HCT116 (cell line): ENCODE measurements around the gene TMEM38A. TPM values are rescaled to one million over a fixed set of nuclear protein-coding genes. Genes with fewer than 3 reads are reported as not detected.

Experiments used
- ATAC-seq: fragments of 200-7000 bp; cut with Tn5 transposase; 2 replicates; pipeline ENCODE4 v1.9.1; 2020; ENCODE audit warnings: mild to moderate bottlenecking, moderate library complexity
- BruUV-seq: library from RNA; stranded (reverse); fragments of 400-500 nt; replicated peaks from 2 replicates; lab custom pipeline; 2021; lab: Mats Ljungman, UMichigan
- CTCF ChIA-PET: fragments of 300-600 bp; sonication (Branson Sonifier 250); formaldehyde crosslinking; loops from one replicate; lab custom pipeline; 2021; ENCODE audit warnings: antibody characterized with exemption; lab: Charles Lee
- POLR2A ChIA-PET: fragments of 300-600, 350-600 bp; sonication (Branson Sonifier 250); formaldehyde crosslinking; loops from one replicate; lab custom pipeline; 2021; ENCODE audit warnings: antibody characterized with exemption; lab: Charles Lee
- RAD21 ChIA-PET, 2 experiments: fragments of 300-600 bp; sonication (Branson Sonifier 250); formaldehyde crosslinking; loops; one replicate each; lab custom pipeline; 2023; ENCODE audit warnings: low total read pairs in 2 of 2; ENCODE audit not compliant: uncharacterized antibody in 2 of 2, unreplicated experiment in 2 of 2, low non-redundant PET in 1 of 2; lab: Charles Lee
- DNase-seq: peaks from one replicate; pipeline ENCODE4 v3.0.0-alpha.2; 2010; ENCODE audit warnings: low read depth, low spot score
- H2AFZ ChIP-seq: fragments of 200-600 bp; shearing (Covaris generic), sonication (generic); 2 replicates; pipeline ENCODE4 v1.6.1; 2017; ENCODE audit warnings: low read depth, mixed run types, mixed read lengths, antibody characterized with exemption, low read length; ENCODE audit not compliant: poor library complexity, severe bottlenecking
- H3K27ac ChIP-seq: 2 replicates; pipeline ENCODE4 v1.5.1; 2012; ENCODE audit warnings: low read depth, low read length
- H3K27me3 ChIP-seq: fragments of 200-600 bp; sonication (generic); 2 replicates; pipeline ENCODE4 v1.6.1; 2016; ENCODE audit warnings: mixed run types, low read length, mixed read lengths; ENCODE audit not compliant: insufficient read depth
- H3K36me3 ChIP-seq, 2 experiments: fragments of 200-500 bp in 1 of 2; fragments of 200-600 bp in 1 of 2; sonication (Bioruptor generic) in 1 of 2; sonication (generic) in 1 of 2; 2 replicates each; pipeline versions ENCODE4 v1.5.1 to v1.6.1; 2014 to 2016; ENCODE audit warnings: low read length in 2 of 2, inconsistent platforms in 1 of 2, mixed read lengths in 1 of 2, mixed run types in 1 of 2; ENCODE audit not compliant: insufficient read depth in 2 of 2, control insufficient read depth in 1 of 2
- H3K4me1 ChIP-seq, 2 experiments: fragments of 200-600 bp in 1 of 2; sonication (generic) in 1 of 2; 2 replicates each; pipeline versions ENCODE4 v1.5.1 to v1.6.1; 2012 to 2017; ENCODE audit warnings: low read length in 2 of 2, inconsistent platforms in 1 of 2, mild to moderate bottlenecking in 1 of 2, mixed read lengths in 1 of 2, mixed run types in 1 of 2, moderate library complexity in 1 of 2; ENCODE audit not compliant: insufficient read depth in 2 of 2, control insufficient read depth in 1 of 2
- H3K4me2 ChIP-seq: fragments of 200-600 bp; sonication (generic); 2 replicates; pipeline ENCODE4 v1.6.1; 2017; ENCODE audit warnings: mixed run types, low read length, mixed read lengths
- H3K4me3 ChIP-seq, 2 experiments: fragments of 200-600 bp in 1 of 2; sonication (generic) in 1 of 2; replicated peaks in 1 of 2; 2 replicates each; pipeline ENCODE4 v1.5.1; 2011 to 2016; ENCODE audit warnings: low read length in 2 of 2, control low read depth in 1 of 2, low read depth in 1 of 2, mild to moderate bottlenecking in 1 of 2, mixed read lengths in 1 of 2, mixed run types in 1 of 2
- H3K79me2 ChIP-seq: fragments of 200-600 bp; sonication (generic); 2 replicates; pipeline ENCODE4 v1.6.1; 2017; ENCODE audit warnings: mild to moderate bottlenecking, mixed run types, low read length, moderate library complexity, mixed read lengths; ENCODE audit not compliant: insufficient read depth
- H3K9ac ChIP-seq: fragments of 200-600 bp; sonication (generic); 2 replicates; pipeline ENCODE4 v1.6.1; 2016; ENCODE audit warnings: low read length, mixed read lengths
- H3K9me2 ChIP-seq: fragments of 200-600 bp; sonication (generic), shearing (Covaris generic); 2 replicates; pipeline ENCODE4 v1.6.1; 2017; ENCODE audit warnings: mixed run types, mild to moderate bottlenecking, moderate library complexity; ENCODE audit not compliant: insufficient read depth
- H3K9me3 ChIP-seq, 2 experiments: fragments of 200-500 bp in 1 of 2; fragments of 200-600 bp in 1 of 2; sonication (Bioruptor generic) in 1 of 2; sonication (generic) in 1 of 2; 2 replicates each; pipeline ENCODE4 v1.6.1; 2014 to 2017; ENCODE audit warnings: low read length in 2 of 2, mixed read lengths in 2 of 2, inconsistent platforms in 1 of 2, low read depth in 1 of 2, mild to moderate bottlenecking in 1 of 2, mixed run types in 1 of 2, moderate library complexity in 1 of 2; ENCODE audit not compliant: control insufficient read depth in 1 of 2, insufficient read depth in 1 of 2
- H4K20me1 ChIP-seq: fragments of 200-600 bp; sonication (generic), shearing (Covaris generic); 2 replicates; pipeline ENCODE4 v1.6.1; 2017; ENCODE audit warnings: mixed run types, mild to moderate bottlenecking, moderate library complexity; ENCODE audit not compliant: insufficient read depth
- CBX3 ChIP-seq: IDR thresholded peaks from 2 replicates; pipeline ENCODE4 v1.6.1; 2012; ENCODE audit warnings: low read depth
- CEBPB ChIP-seq: IDR thresholded peaks from 2 replicates; pipeline ENCODE4 v1.6.1; 2012; ENCODE audit warnings: low read depth
- CTCF ChIP-seq, 3 experiments: fragments of 200-600 bp in 1 of 3; sonication (generic) in 1 of 3; IDR thresholded peaks in 2 of 3; conservative IDR thresholded peaks in 1 of 3; 2 replicates each; pipeline ENCODE4 v1.5.1; 2012 to 2017; ENCODE audit warnings: low read depth in 2 of 3, low read length in 2 of 3, antibody characterized with exemption in 1 of 3, borderline replicate concordance in 1 of 3, control low read depth in 1 of 3, mild to moderate bottlenecking in 1 of 3, mixed read lengths in 1 of 3, mixed run types in 1 of 3, moderate library complexity in 1 of 3; ENCODE audit not compliant: insufficient read depth in 1 of 3
- EZH2 ChIP-seq: fragments of 200-600 bp; sonication (generic); IDR thresholded peaks from 2 replicates; pipeline ENCODE4 v1.6.1; 2017; ENCODE audit warnings: antibody characterized with exemption, mixed run types
- EZH2phosphoT487 ChIP-seq: fragments of 200-600 bp; IDR thresholded peaks from 2 replicates; pipeline ENCODE4 v1.6.1; 2018; ENCODE audit warnings: antibody characterized with exemption, borderline replicate concordance
- MAX ChIP-seq: IDR thresholded peaks from 2 replicates; pipeline ENCODE4 v1.6.1; 2012
- POLR2AphosphoS5 ChIP-seq: IDR thresholded peaks from 2 replicates; pipeline ENCODE4 v1.6.1; 2011; ENCODE audit warnings: mild to moderate bottlenecking, low read depth, low read length, moderate library complexity
- SIN3A ChIP-seq: IDR thresholded peaks from 2 replicates; pipeline ENCODE4 v1.6.1; 2012; ENCODE audit warnings: low read depth
- TCF7L2 ChIP-seq: IDR thresholded peaks from 2 replicates; pipeline ENCODE4 v1.7.0; 2011; ENCODE audit warnings: borderline replicate concordance, inconsistent platforms; ENCODE audit not compliant: insufficient read depth, insufficient read length; ENCODE audit errors: extremely low read depth
- ZBTB33 ChIP-seq: IDR thresholded peaks from 2 replicates; pipeline ENCODE4 v1.6.1; 2011; ENCODE audit warnings: mild to moderate bottlenecking, low read length, moderate library complexity; ENCODE audit not compliant: insufficient replicate concordance; ENCODE audit errors: extremely low read depth
- ZFX ChIP-seq: fragments of 450-650 bp; IDR thresholded peaks from 2 replicates; pipeline ENCODE4 v1.6.1; 2017
- ZNF274 ChIP-seq: fragments of 200-500 bp; sonication (Bioruptor generic); IDR thresholded peaks from 2 replicates; pipeline ENCODE4 v1.6.1; 2014; ENCODE audit warnings: mild to moderate bottlenecking, low read depth, low read length, inconsistent platforms
- intact Hi-C: fragments of 100-400 bp; cut with micrococcal nuclease; formaldehyde crosslinking; loops from 2 replicates; pipeline ENCODE4 v1.10.0; 2022
- total RNA-seq: library from RNA; stranded (reverse); gene quantifications from one replicate; pipeline ENCODE4 v1.2.1, GENCODE V29; 2021; ENCODE audit not compliant: unreplicated experiment

TMEM38A gene
- total RNA-seq, 1 experiment from 2014 or later, result 9.0 TPM

GRCh38 chr19:16684216-16684615, 23.3 kb downstream of the TMEM38A start:
- H3K4me2 ChIP-seq, result peak overlapping the region; percentile 72; the same call in 1 of the 2 replicates
- H3K4me1 ChIP-seq, result peaks cover 11 to 21% of the 10 kb centered on the region in 2 experiments
- H4K20me1 ChIP-seq, result no peaks in the 10 kb centered on the region
- H3K27ac ChIP-seq, result no peak overlapping the region; the same call in 1 of the 2 replicates
- DNase-seq, result no peak
- H3K79me2 ChIP-seq, result no peaks in the 10 kb centered on the region
- H2AFZ ChIP-seq, result no peak overlapping the region
- BruUV-seq, result no TSS peak
- ChIA-PET CTCF (no interaction called here), POLR2A (interaction anchor here (0.7 to 1.7 kb wide), 2 partner anchors 23 to 252 kb away, joined by 3 to 5 read pairs; partner anchors contain the start of gene TMEM38A), RAD21 (no interaction called here)
- no peaks in the 10 kb centered on the region for H3K9me2 ChIP-seq
- H3K9ac ChIP-seq, result no peak overlapping the region
- no peaks in the 10 kb centered on the region for H3K27me3 ChIP-seq
- TF ChIP-seq ZBTB33, result no peak
- TF ChIP-seq POLR2AphosphoS5, result no peak
- no peak for TF ChIP-seq EZH2
- TF ChIP-seq TCF7L2, result no peak
- no peak for TF ChIP-seq CBX3
- TF ChIP-seq, all 23 proteins: peak for 0
- no peaks in the 10 kb centered on the region for H3K9me3 ChIP-seq
- intact Hi-C loops, result no loop called here
- H3K4me3 ChIP-seq, result no peak overlapping the region
- no peak for ATAC-seq
- peaks cover 2 to 19% of the 10 kb centered on the region in 2 experiments; a peak in 1 of 4 replicates for H3K36me3 ChIP-seq

- Histone ChIP-seq H3K36me3 (no peaks in the 10 kb centered on the region), H3K4me3 (no peak overlapping the region), H3K27me3 (no peaks in the 10 kb centered on the region), H3K4me1 (peaks cover 11 to 21% of the 10 kb centered on the region in 2 experiments), H2AFZ (no peak overlapping the region), H3K79me2 (no peaks in the 10 kb centered on the region), H3K9me2 (no peaks in the 10 kb centered on the region), H3K4me2 (no peak overlapping the region), H3K27ac (no peak overlapping the region), H4K20me1 (no peaks in the 10 kb centered on the region), H3K9ac (no peak overlapping the region), H3K9me3 (no peaks in the 10 kb centered on the region)
- POLR2A ChIA-PET, result no interaction called here
- RAD21 ChIA-PET, result no interaction called here
- CTCF ChIA-PET, result no interaction called here
- TF ChIP-seq MAX (no peak), CTCF (IDR thresholded peaks at IDR 0.05 in 2 of 3, conservative IDR thresholded peaks at IDR 0.05 in 1 of 3; ENCODE audit: borderline replicate concordance in 1 of 3, insufficient read depth in 1 of 3, low read depth in 2 of 3, low read length in 2 of 3) (no peak), CEBPB (no peak), ZNF274 (no peak), ZFX (no peak), EZH2phosphoT487 (no peak), SIN3A (no peak)
- no peak for DNase-seq
- intact Hi-C loops, result no loop called here
- no TSS peak for BruUV-seq
- no peak for ATAC-seq
Observed at GRCh38 chr19:16688084-16688483, 27.1 kb downstream of the TMEM38A start.
